ENCODE results near the gene RFC4.

The RFC4 gene

DNA sequence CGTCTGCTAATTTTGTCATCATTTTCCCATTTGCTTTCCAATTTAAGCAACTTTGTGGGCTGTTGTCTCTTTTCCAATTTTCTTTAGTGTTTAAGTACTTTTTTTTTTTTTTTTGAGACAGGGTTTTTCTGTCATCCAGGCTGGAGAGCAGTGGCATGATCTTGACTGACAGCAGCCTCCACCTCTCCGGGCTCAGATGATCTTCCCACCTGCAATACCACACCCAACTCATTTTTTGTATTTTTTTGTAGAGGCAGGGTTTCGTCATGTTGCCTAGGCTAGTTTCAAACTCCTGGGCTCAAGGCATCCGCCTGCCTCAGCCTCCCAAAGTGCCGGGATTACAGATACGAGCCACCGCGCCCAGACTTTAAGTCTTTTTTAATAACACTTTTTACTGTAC lies 49.1 kb downstream of the RFC4 start:
- TF ChIP-seq, protein P1, sequence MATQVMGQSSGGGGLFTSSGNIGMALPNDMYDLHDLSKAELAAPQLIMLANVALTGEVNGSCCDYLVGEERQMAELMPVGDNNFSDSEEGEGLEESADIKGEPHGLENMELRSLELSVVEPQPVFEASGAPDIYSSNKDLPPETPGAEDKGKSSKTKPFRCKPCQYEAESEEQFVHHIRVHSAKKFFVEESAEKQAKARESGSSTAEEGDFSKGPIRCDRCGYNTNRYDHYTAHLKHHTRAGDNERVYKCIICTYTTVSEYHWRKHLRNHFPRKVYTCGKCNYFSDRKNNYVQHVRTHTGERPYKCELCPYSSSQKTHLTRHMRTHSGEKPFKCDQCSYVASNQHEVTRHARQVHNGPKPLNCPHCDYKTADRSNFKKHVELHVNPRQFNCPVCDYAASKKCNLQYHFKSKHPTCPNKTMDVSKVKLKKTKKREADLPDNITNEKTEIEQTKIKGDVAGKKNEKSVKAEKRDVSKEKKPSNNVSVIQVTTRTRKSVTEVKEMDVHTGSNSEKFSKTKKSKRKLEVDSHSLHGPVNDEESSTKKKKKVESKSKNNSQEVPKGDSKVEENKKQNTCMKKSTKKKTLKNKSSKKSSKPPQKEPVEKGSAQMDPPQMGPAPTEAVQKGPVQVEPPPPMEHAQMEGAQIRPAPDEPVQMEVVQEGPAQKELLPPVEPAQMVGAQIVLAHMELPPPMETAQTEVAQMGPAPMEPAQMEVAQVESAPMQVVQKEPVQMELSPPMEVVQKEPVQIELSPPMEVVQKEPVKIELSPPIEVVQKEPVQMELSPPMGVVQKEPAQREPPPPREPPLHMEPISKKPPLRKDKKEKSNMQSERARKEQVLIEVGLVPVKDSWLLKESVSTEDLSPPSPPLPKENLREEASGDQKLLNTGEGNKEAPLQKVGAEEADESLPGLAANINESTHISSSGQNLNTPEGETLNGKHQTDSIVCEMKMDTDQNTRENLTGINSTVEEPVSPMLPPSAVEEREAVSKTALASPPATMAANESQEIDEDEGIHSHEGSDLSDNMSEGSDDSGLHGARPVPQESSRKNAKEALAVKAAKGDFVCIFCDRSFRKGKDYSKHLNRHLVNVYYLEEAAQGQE (IDR thresholded peaks at IDR 0.05; ENCODE audit: insufficient read depth in 1 of 2, low read depth in 2 of 2, low read length in 2 of 2), result no peak
- TF ChIP-seq POLR2AphosphoS5 (IDR thresholded peaks at IDR 0.05; ENCODE audit: low read depth, low read length) (no peak), TAF1 (IDR thresholded peaks at IDR 0.05; ENCODE audit: borderline replicate concordance, insufficient read depth, low read length) (no peak), SIN3A (IDR thresholded peaks at IDR 0.05; ENCODE audit: borderline replicate concordance, insufficient read depth, low read length) (no peak), FOXP2 (optimal IDR thresholded peaks at IDR 0.05; ENCODE audit: borderline replicate concordance, extremely low read depth, extremely low read length, insufficient read depth) (no peak)

DNA sequence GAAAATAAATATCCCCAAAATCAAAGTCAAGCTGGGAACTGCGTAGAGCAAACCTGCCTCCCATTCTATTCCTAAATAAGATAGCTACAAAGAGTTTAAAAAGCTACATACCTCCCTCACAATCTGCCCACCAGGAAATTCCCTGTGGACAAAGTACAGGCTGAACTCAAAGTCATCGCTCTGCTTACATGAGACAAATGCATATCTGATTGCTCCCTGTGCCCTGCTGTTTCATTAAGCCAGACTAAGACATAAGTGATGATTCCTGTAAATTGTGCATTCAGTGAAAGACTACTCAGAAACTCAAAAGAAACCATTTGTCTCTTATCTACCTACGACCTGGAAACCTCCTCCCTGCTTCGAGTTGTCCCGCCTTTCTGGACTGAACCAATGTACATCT lies 51.4 kb downstream of the RFC4 start:
- TF ChIP-seq, protein P1 (IDR thresholded peaks at IDR 0.05; ENCODE audit: insufficient read depth in 1 of 2, low read depth in 2 of 2, low read length in 2 of 2), result no peak
- TF ChIP-seq TAF1 (IDR thresholded peaks at IDR 0.05; ENCODE audit: borderline replicate concordance, insufficient read depth, low read length) (no peak), SIN3A (IDR thresholded peaks at IDR 0.05; ENCODE audit: borderline replicate concordance, insufficient read depth, low read length) (no peak), FOXP2 (optimal IDR thresholded peaks at IDR 0.05; ENCODE audit: borderline replicate concordance, extremely low read depth, extremely low read length, insufficient read depth) (no peak), POLR2AphosphoS5 (IDR thresholded peaks at IDR 0.05; ENCODE audit: low read depth, low read length) (no peak)

DNA sequence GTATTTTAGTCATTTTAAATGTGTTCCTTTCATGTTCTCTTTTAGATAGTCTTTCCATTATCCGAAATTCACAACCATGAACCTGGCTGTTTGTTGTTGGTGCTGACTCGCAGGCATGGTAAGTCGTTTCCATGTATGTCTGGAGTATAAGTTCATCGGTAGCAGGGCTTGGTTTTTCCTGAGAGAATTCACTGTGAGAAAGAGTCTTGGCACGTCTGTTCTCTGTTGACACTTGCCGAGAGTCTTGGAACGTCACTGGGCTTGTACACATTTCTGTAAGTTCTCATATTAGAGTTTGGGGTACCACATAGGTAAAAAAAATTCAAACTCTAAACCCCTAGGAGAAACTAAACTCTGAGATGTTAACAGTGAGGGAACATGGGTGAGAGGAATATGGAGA lies 52.3 kb downstream of the RFC4 start:
- no peak for TF ChIP-seq TAF1 (IDR thresholded peaks at IDR 0.05; ENCODE audit: borderline replicate concordance, insufficient read depth, low read length)
- TF ChIP-seq, protein P1 (IDR thresholded peaks at IDR 0.05; ENCODE audit: insufficient read depth in 1 of 2, low read depth in 2 of 2, low read length in 2 of 2), result no peak
- TF ChIP-seq SIN3A (IDR thresholded peaks at IDR 0.05; ENCODE audit: borderline replicate concordance, insufficient read depth, low read length), result no peak
- TF ChIP-seq POLR2AphosphoS5 (IDR thresholded peaks at IDR 0.05; ENCODE audit: low read depth, low read length), result no peak
- TF ChIP-seq FOXP2 (optimal IDR thresholded peaks at IDR 0.05; ENCODE audit: borderline replicate concordance, extremely low read depth, extremely low read length, insufficient read depth), result no peak

DNA sequence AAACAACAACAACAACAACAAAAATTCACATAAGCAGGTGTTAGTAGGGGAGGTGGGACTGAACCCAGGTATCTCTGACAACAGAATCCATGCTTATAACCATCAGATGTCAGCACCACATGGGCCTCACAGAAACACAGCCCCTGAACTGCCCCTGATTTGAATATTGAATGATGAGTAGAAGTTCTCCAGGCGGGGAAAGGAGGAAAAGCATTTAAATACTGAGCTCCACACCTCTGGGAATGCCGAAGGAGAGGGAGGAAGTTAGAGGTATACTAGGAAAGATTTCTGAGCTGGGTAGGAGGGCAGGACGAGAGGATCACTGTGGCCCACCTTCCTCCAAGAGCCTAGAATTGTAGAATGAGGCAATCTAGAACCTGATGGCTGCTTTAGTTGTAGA lies 54.8 kb downstream of the RFC4 start:
- TF ChIP-seq FOXP2 (optimal IDR thresholded peaks at IDR 0.05; ENCODE audit: borderline replicate concordance, extremely low read depth, extremely low read length, insufficient read depth), result no peak
- no peak for TF ChIP-seq SIN3A (IDR thresholded peaks at IDR 0.05; ENCODE audit: borderline replicate concordance, insufficient read depth, low read length)
- TF ChIP-seq POLR2AphosphoS5 (IDR thresholded peaks at IDR 0.05; ENCODE audit: low read depth, low read length), result no peak
- TF ChIP-seq, protein P1 (IDR thresholded peaks at IDR 0.05; ENCODE audit: insufficient read depth in 1 of 2, low read depth in 2 of 2, low read length in 2 of 2), result no peak
- TF ChIP-seq TAF1 (IDR thresholded peaks at IDR 0.05; ENCODE audit: borderline replicate concordance, insufficient read depth, low read length), result no peak

DNA sequence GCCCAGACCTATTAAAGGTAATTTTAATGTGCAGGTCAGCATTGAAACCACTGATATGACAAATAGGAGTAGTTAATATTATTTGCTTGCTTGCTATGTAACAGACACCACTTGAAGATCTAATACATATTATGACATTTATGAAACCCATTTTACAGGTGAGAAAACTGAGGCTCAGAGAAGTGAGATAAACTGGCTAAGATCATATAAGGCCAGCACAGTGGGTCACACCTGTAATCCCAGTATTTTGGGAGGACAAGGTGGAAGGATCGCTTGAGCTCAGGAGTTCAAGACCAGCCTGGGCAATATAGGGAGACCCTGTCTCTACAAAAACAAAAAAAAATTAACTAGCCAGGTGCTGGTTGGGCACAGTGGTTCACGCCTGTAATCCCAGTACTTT lies 56.0 kb downstream of the RFC4 start:
- TF ChIP-seq SIN3A (IDR thresholded peaks at IDR 0.05; ENCODE audit: borderline replicate concordance, insufficient read depth, low read length), result no peak
- no peak for TF ChIP-seq FOXP2 (optimal IDR thresholded peaks at IDR 0.05; ENCODE audit: borderline replicate concordance, extremely low read depth, extremely low read length, insufficient read depth)
- TF ChIP-seq, protein P1 (IDR thresholded peaks at IDR 0.05; ENCODE audit: insufficient read depth in 1 of 2, low read depth in 2 of 2, low read length in 2 of 2), result no peak
- no peak for TF ChIP-seq POLR2AphosphoS5 (IDR thresholded peaks at IDR 0.05; ENCODE audit: low read depth, low read length)
- no peak for TF ChIP-seq TAF1 (IDR thresholded peaks at IDR 0.05; ENCODE audit: borderline replicate concordance, insufficient read depth, low read length)
